Effector memory CD8-positive, alpha-beta T cell (primary cell): Measurements from ENCODE around the gene CDC42BPB.

Experiments used
- ATAC-seq: fragments of 150-1000 bp; cut with Tn5 transposase; replicated peaks from 2 replicates; pipeline ENCODE4 v1.10.0; 2021; ENCODE audit warnings: mild to moderate bottlenecking, moderate library complexity
- DNase-seq, 3 experiments: peaks; one replicate each; pipeline ENCODE4 v3.0.0; 2021
- H3K27ac Mint-ChIP-seq, 2 donors: one replicate each; pipeline ENCODE4 v1.8.0; 2022; ENCODE audit warnings: mild to moderate bottlenecking in 2 of 2, mixed read lengths in 2 of 2, moderate library complexity in 2 of 2
- H3K27me3 Mint-ChIP-seq, 2 donors: one replicate each; pipeline ENCODE4 v1.8.0; 2022; ENCODE audit warnings: mixed read lengths in 2 of 2
- H3K36me3 Mint-ChIP-seq: one replicate; pipeline ENCODE4 v1.8.0; 2022; ENCODE audit warnings: mild to moderate bottlenecking, moderate library complexity, mixed read lengths; ENCODE audit not compliant: insufficient read depth
- H3K4me1 Mint-ChIP-seq, 2 donors: one replicate each; pipeline ENCODE4 v1.8.0; 2022; ENCODE audit warnings: low read depth in 2 of 2, mixed read lengths in 2 of 2
- H3K4me3 Mint-ChIP-seq, 2 donors: one replicate each; pipeline ENCODE4 v1.8.0; 2022; ENCODE audit warnings: mild to moderate bottlenecking in 2 of 2, mixed read lengths in 2 of 2, moderate library complexity in 2 of 2
- H3K9me3 Mint-ChIP-seq, 2 donors: one replicate each; pipeline ENCODE4 v1.8.0; 2022; ENCODE audit warnings: mixed read lengths in 2 of 2

The CDC42BPB gene

GRCh38 chr14:103073367-103073875, 16.1 kb upstream of the CDC42BPB start:
- no peaks in the 10 kb centered on the region for H3K36me3 Mint-ChIP-seq
- H3K27me3 Mint-ChIP-seq, result peaks cover 13 to 30% of the 10 kb centered on the region in 2 donors
- DNase-seq (no peak), ATAC-seq (no peak)
- H3K4me1 Mint-ChIP-seq, result no peaks in the 10 kb centered on the region
- H3K4me3 Mint-ChIP-seq, result no peak overlapping the region
- no peak overlapping the region for H3K27ac Mint-ChIP-seq
- H3K9me3 Mint-ChIP-seq, result no peaks in the 10 kb centered on the region

- peaks cover 13 to 34% of the 10 kb centered on the region in 2 donors for H3K27me3 Mint-ChIP-seq
- no peaks in the 10 kb centered on the region for H3K9me3 Mint-ChIP-seq
- ATAC-seq (no peak), DNase-seq (no peak)
- H3K27ac Mint-ChIP-seq, result no peak overlapping the region
- H3K4me1 Mint-ChIP-seq, result no peaks in the 10 kb centered on the region
- H3K4me3 Mint-ChIP-seq, result no peak overlapping the region
- no peaks in the 10 kb centered on the region for H3K36me3 Mint-ChIP-seq
Observed at GRCh38 chr14:103072595-103073366, 15.4 kb upstream of the CDC42BPB start.

- ATAC-seq (no peak), DNase-seq (no peak)
- Mint-ChIP-seq H3K27ac (no peak overlapping the region), H3K27me3 (peaks cover 13 to 41% of the 10 kb centered on the region in 2 donors), H3K4me1 (no peaks in the 10 kb centered on the region), H3K9me3 (no peaks in the 10 kb centered on the region), H3K36me3 (no peaks in the 10 kb centered on the region), H3K4me3 (no peak overlapping the region)
Observed at GRCh38 chr14:103071544-103072251, 14.3 kb upstream of the CDC42BPB start.

GRCh38 chr14:103070971-103071542, 13.7 kb upstream of the CDC42BPB start:
- Mint-ChIP-seq H3K27ac (no peak overlapping the region), H3K36me3 (no peaks in the 10 kb centered on the region), H3K27me3 (peaks cover 13 to 41% of the 10 kb centered on the region in 2 donors), H3K4me1 (no peaks in the 10 kb centered on the region), H3K9me3 (no peaks in the 10 kb centered on the region), H3K4me3 (no peak overlapping the region)
- ATAC-seq (no peak), DNase-seq (no peak)

- Mint-ChIP-seq H3K4me1 (no peaks in the 10 kb centered on the region), H3K9me3 (no peaks in the 10 kb centered on the region), H3K27me3 (peaks cover 13 to 41% of the 10 kb centered on the region in 2 donors), H3K36me3 (no peaks in the 10 kb centered on the region), H3K27ac (no peak overlapping the region), H3K4me3 (no peak overlapping the region)
- DNase-seq (no peak), ATAC-seq (no peak)
Observed at GRCh38 chr14:103070263-103070885, 13.0 kb upstream of the CDC42BPB start.

- Mint-ChIP-seq H3K4me1 (no peaks in the 10 kb centered on the region), H3K9me3 (no peaks in the 10 kb centered on the region), H3K27ac (no peak overlapping the region), H3K36me3 (no peaks in the 10 kb centered on the region), H3K27me3 (peaks cover 14 to 34% of the 10 kb centered on the region in 2 donors), H3K4me3 (no peak overlapping the region)
- DNase-seq (no peak), ATAC-seq (no peak)
Observed at GRCh38 chr14:103068351-103069073, 11.2 kb upstream of the CDC42BPB start.

GRCh38 chr14:103067231-103067954, 10.0 kb upstream of the CDC42BPB start:
- no peak for ATAC-seq
- H3K36me3 Mint-ChIP-seq, result no peaks in the 10 kb centered on the region
- no peak overlapping the region for H3K4me3 Mint-ChIP-seq
- H3K27ac Mint-ChIP-seq, result no peak overlapping the region
- peaks cover 15 to 34% of the 10 kb centered on the region in 2 donors for H3K27me3 Mint-ChIP-seq
- H3K9me3 Mint-ChIP-seq, result no peaks in the 10 kb centered on the region
- H3K4me1 Mint-ChIP-seq, result no peaks in the 10 kb centered on the region
- no peak for DNase-seq

- Mint-ChIP-seq H3K4me3 (no peak overlapping the region), H3K9me3 (no peaks in the 10 kb centered on the region), H3K27me3 (peaks cover 15 to 33% of the 10 kb centered on the region in 2 donors), H3K4me1 (peaks cover 0 to 3% of the 10 kb centered on the region in 2 donors), H3K27ac (no peak overlapping the region), H3K36me3 (no peaks in the 10 kb centered on the region)
- ATAC-seq, result no peak
- no peak for DNase-seq
Observed at GRCh38 chr14:103066399-103066798, 9.1 kb upstream of the CDC42BPB start.

- Mint-ChIP-seq H3K36me3 (no peaks in the 10 kb centered on the region), H3K27me3 (peaks cover 15 to 28% of the 10 kb centered on the region in 2 donors), H3K9me3 (no peaks in the 10 kb centered on the region), H3K4me3 (no peak overlapping the region), H3K4me1 (peaks cover 0 to 3% of the 10 kb centered on the region in 2 donors), H3K27ac (no peak overlapping the region)
- ATAC-seq (no peak), DNase-seq (no peak)
Observed at GRCh38 chr14:103065861-103066260, 8.5 kb upstream of the CDC42BPB start.

- Mint-ChIP-seq H3K27ac (no peak overlapping the region), H3K27me3 (peaks cover 20 to 21% of the 10 kb centered on the region in 2 donors), H3K9me3 (no peaks in the 10 kb centered on the region), H3K4me1 (peaks cover 0 to 3% of the 10 kb centered on the region in 2 donors), H3K36me3 (no peaks in the 10 kb centered on the region), H3K4me3 (no peak overlapping the region)
- no peak for ATAC-seq
- DNase-seq, result no peak
Observed at GRCh38 chr14:103064978-103065377, 7.6 kb upstream of the CDC42BPB start.

GRCh38 chr14:103064436-103064835, 7.1 kb upstream of the CDC42BPB start:
- Mint-ChIP-seq H3K9me3 (no peaks in the 10 kb centered on the region), H3K27ac (no peak overlapping the region), H3K4me3 (no peak overlapping the region), H3K36me3 (no peaks in the 10 kb centered on the region), H3K4me1 (peaks cover 0 to 3% of the 10 kb centered on the region in 2 donors), H3K27me3 (peaks cover 20 to 21% of the 10 kb centered on the region in 2 donors)
- ATAC-seq (no peak), DNase-seq (no peak)

GRCh38 chr14:103061482-103061976, 4.2 kb upstream of the CDC42BPB start:
- ATAC-seq (no peak), DNase-seq (no peak)
- no peak overlapping the region for H3K27ac Mint-ChIP-seq
- no peaks in the 10 kb centered on the region for H3K36me3 Mint-ChIP-seq
- H3K27me3 Mint-ChIP-seq, result peaks cover 19 to 38% of the 10 kb centered on the region in 2 donors
- H3K4me3 Mint-ChIP-seq, result no peak overlapping the region
- H3K4me1 Mint-ChIP-seq, result peaks cover 0 to 5% of the 10 kb centered on the region in 2 donors
- H3K9me3 Mint-ChIP-seq, result no peaks in the 10 kb centered on the region
